T-helper 9 cell (primary cell): ENCODE results near the gene ITPRIPL1.

Source experiments
- DNase-seq: peaks from one replicate; pipeline ENCODE4 v3.0.0-alpha.2; 2020

ITPRIPL1 gene

GRCh38 chr2:96324721-96325040, 436 bp upstream of the ITPRIPL1 start:
- no peak for DNase-seq

GRCh38 chr2:96325884-96326255, 753 bp downstream of the ITPRIPL1 start:
- DNase-seq = peak; percentile 38

- DNase-seq = no peak
Observed at GRCh38 chr2:96326564-96326963, 1.4 kb downstream of the ITPRIPL1 start.

GRCh38 chr2:96326990-96327820, 2.1 kb downstream of the ITPRIPL1 start:
- no peak for DNase-seq

- no peak for DNase-seq
Observed at GRCh38 chr2:96329456-96329855, 4.3 kb downstream of the ITPRIPL1 start.

- no peak for DNase-seq
Observed at GRCh38 chr2:96329874-96330273, 4.8 kb downstream of the ITPRIPL1 start.

- DNase-seq = no peak
Observed at GRCh38 chr2:96330407-96330806, 5.3 kb downstream of the ITPRIPL1 start.

GRCh38 chr2:96333708-96334107, 8.6 kb downstream of the ITPRIPL1 start:
- no peak for DNase-seq

GRCh38 chr2:96336104-96336775, 11.1 kb downstream of the ITPRIPL1 start:
- no peak for DNase-seq

GRCh38 chr2:96336873-96337272, 11.8 kb downstream of the ITPRIPL1 start:
- no peak for DNase-seq

GRCh38 chr2:96340493-96341414, 15.6 kb downstream of the ITPRIPL1 start:
- DNase-seq = no peak

GRCh38 chr2:96341641-96342040, 16.5 kb downstream of the ITPRIPL1 start:
- DNase-seq = no peak

GRCh38 chr2:96342085-96342484, 17.0 kb downstream of the ITPRIPL1 start:
- DNase-seq = peak; percentile 27

- peak; percentile 26 for DNase-seq
Observed at GRCh38 chr2:96344011-96344410, 18.9 kb downstream of the ITPRIPL1 start.

GRCh38 chr2:96345438-96345837, 20.3 kb downstream of the ITPRIPL1 start:
- no peak for DNase-seq

GRCh38 chr2:96345868-96346462, 20.8 kb downstream of the ITPRIPL1 start:
- DNase-seq = no peak

- no peak for DNase-seq
Observed at GRCh38 chr2:96347395-96347794, 22.3 kb downstream of the ITPRIPL1 start.

- DNase-seq = no peak
Observed at GRCh38 chr2:96353032-96353561, 28.0 kb downstream of the ITPRIPL1 start.

- DNase-seq = no peak
Observed at GRCh38 chr2:96353606-96354101, 28.5 kb downstream of the ITPRIPL1 start.

- no peak for DNase-seq
Observed at GRCh38 chr2:96354492-96354891, 29.4 kb downstream of the ITPRIPL1 start.

- no peak for DNase-seq
Observed at GRCh38 chr2:96356889-96357288, 31.8 kb downstream of the ITPRIPL1 start.

GRCh38 chr2:96359310-96359709, 34.2 kb downstream of the ITPRIPL1 start:
- DNase-seq = peak; percentile 15
